Islet precursor cell (in vitro differentiated cells): Measurements from ENCODE around the gene CNNM1.

ENCODE experiments used
- DNase-seq: peaks from one replicate; pipeline ENCODE4 v3.0.0-alpha.2; 2018

Gene CNNM1

DNA sequence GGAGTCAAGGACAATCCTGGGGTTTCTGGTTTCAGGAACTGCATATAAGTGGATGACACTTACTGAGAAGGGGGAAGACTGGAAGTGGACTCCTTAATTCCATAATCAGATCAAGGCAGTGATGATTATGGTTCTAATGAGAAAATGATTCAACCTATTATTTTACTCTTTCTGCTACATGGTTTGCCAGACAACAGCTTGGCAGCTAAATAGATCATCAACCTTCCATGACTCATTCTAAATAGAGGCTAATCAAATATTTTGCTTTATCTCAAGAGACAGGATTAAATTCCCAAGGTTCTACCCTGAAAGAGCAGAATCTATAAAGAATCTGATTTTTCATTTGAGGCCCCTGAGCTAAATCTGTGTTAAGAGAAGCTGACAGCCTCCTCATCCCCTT, 46.3 kb downstream of the CNNM1 start:
- no peak for DNase-seq

DNA sequence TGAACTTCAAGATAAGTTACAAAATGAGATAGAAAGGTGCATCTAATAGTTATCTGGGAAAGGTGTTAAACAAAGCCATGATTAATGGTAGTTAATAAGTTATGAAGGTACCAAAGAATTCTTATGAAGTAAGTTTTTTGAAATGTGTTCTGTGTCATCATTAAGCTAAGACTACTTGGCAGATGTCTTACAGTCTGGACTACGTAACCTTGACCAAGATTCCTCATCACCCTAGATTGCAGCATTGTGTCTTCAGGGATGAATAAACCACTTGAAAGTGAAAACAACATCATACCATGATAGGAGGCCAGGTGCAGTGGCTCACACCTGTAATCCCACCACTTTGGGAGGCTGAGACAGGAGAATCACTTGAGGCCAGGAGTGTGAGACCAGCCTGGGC, 53.0 kb downstream of the CNNM1 start:
- DNase-seq = no peak

GRCh38 chr10:99387071-99387470, 57.9 kb downstream of the CNNM1 start:
- DNase-seq = no peak

DNA sequence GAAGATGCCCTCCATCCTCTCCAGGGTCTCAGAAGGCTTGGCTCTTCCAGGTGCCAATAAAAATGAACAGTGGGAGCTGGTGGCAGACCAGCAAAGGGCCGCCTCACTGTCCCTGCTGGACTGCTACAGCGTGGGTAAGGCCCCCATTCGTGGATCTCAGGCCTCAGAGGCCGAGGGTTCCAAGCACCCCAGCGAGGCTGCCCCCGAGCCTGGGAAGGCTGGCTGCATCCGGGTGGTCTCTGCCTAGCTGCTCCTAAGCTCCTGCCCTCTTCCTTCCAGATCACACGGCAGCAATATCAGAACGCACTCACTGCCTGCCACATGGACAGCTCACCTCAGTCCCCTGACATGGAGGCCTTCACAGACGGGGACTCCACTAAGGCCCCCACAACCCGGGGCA, 58.4 kb downstream of the CNNM1 start:
- DNase-seq = no peak

GRCh38 chr10:99389729-99390480, 60.7 kb downstream of the CNNM1 start:
- no peak for DNase-seq

- no peak for DNase-seq
Observed at GRCh38 chr10:99391346-99391745, 62.2 kb downstream of the CNNM1 start.

DNA sequence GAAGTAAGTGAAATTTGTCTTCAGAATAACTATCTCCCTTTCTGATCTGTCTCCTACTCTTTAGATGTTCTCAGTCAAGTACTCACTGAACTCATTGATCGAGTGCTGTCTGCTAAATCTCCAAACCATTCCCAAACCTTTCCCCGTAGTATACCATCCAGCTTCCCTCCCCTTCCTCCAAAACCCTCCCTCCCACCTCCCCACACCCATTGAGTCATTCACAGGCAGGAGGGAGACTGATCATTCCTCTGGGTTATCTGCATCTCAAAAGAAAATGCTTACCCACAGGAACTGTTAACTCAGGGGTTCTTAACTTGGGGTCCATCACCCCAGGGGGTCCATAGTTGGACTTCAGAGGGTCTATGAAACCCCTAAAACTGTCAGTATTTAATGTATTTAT, 63.9 kb downstream of the CNNM1 start:
- DNase-seq = peak; percentile 76

GRCh38 chr10:99393683-99394082, 64.5 kb downstream of the CNNM1 start:
- peak; percentile 59 for DNase-seq

DNA sequence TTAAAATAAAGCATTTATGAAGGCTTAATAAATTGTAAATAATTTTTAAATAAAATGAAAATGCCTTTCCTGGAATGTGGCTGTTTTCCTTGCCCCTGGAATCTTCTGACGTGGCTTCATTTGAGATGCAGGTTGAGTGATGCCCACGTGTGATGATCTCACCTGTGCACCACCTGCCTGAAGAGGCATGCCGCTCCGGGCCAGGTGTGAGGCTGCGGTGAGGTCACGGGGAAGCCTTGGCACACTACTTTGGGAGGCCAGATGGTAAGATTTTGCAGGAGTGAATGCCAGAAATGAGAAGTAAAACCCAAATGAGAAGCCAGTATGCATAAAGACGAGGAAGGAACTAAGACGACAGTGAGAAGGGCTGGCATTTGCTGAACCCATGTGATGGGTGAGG, 65.1 kb downstream of the CNNM1 start:
- no peak for DNase-seq

GRCh38 chr10:99394761-99395386, 65.7 kb downstream of the CNNM1 start:
- no peak for DNase-seq

DNA sequence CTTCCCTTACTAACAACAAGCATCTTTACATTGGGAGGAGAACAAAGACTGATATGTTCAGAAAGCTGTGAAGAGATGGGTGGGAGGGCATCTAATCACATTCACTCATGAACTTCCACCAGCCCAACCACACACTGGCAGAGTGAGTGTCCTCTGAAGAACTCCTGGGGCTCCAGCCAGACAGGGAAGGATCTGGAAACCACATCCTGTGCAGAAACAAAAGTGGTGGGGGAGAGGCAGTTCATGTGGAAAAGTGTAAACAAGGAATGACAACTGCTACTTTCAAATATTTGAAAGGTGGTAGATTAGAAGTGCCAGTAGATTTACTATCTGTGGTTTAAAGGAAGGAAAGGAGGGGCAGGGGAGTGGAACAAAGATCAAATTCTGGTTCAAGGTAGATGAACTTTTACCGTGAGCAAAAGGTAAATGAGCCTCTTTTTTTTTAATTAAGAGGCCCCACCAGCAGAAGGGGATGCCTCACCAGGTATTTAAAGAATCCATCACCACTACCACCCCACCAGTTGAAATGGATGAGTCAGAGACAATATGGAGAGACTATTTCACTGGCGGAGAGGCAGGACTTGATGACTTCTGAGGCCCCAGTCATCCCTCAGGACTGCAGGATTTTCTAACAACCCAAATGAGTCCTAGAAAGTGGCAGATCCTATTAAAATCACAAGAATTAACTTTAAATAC, 66.7 kb downstream of the CNNM1 start:
- DNase-seq = peak; percentile 92

GRCh38 chr10:99396471-99396870, 67.3 kb downstream of the CNNM1 start:
- no peak for DNase-seq

DNA sequence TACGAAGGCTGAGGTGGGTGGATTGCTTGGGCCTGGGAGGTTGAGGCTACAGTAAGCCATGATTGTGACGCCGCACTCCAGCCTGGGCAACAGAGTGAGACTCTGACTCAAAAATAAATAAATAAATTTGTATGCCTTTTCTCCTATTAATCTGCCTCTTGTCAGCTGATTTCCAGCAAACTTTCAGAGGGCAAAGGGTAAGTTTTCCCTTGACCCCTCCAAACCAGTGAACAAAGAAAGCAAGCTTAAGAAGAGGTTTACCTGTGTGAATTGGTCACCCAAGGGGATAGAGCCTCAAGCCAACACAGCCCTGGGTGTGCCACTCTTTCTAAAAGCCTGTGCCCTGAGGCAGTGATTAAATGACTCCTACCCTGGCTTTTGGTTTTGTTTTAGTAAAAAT, 70.5 kb downstream of the CNNM1 start:
- DNase-seq = no peak

GRCh38 chr10:99403674-99404073, 74.5 kb downstream of the CNNM1 start:
- DNase-seq = peak; percentile 61

- DNase-seq = no peak
Observed at GRCh38 chr10:99406149-99406548, 77.0 kb downstream of the CNNM1 start.

GRCh38 chr10:99410146-99410545, 81.0 kb downstream of the CNNM1 start:
- no peak for DNase-seq

DNA sequence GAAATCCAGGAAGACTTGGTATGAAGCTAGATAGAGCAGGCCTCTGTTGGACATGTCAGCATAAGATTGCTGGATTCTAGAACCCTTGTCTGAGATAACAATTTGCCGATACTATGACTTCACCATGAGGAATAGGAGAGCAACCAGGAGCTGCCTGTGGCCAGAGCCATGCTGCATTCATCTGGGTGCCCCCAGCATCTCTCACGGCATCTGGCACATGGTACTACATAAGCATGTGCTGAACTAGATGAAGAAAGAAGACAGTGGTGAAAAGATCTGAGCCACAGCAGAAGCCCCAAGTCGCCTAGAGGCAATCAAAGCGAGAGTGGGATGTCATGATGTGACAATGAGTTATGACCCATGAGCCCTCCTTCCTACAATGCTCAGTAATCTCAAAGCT, 81.7 kb downstream of the CNNM1 start:
- no peak for DNase-seq

GRCh38 chr10:99411546-99411945, 82.4 kb downstream of the CNNM1 start:
- no peak for DNase-seq

DNA sequence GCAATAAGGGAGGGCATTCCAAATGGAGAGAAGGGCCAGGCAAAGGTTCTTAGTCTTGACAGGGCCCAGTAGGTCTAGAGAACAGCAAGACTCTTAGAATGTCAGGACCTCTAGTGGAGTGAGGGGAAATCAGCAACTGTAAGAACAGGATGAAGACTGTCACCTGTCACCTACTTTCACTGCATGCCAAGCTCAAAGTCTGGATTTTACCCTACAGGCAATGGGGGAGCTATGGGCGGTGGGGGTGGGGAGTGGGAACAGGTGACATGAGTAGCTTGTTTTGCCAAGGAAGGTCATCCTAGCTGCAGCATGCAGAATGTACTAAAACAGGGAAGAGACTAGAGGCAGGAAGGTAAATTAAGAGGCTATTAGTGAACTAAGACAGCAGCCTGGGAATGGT, 82.9 kb downstream of the CNNM1 start:
- DNase-seq = no peak

DNA sequence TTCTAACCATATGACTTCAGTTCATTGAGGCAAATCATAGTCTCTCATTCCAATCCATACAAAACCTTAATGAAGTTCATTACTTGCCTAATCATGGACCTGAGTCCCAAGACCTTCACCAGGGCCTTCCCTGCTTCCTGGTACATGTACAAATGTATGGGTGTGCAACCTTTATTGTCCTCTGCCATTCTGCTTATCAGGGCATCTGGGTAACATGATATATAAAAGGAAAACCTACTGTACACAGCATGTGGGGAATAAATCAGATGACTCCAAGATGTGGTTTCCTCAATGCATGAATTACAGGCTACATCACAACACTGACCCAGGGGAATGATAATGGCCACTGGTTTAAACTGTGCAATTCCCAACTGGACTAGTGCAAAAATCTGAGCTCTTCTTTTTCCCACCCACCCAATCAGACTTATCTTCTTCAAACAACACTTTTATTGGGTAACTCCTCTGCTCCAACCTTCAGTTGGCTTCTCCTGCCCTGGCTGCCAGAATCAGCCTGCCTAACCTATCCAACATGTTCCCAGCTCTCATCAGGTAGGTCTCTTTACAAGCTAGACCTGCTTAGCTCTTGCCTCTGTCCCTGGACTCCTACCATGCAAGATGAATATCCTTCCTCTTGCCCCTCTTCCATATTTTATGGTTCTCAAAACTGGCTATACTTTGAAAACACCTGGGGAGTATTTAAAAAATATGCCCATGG, 89.9 kb downstream of the CNNM1 start:
- no peak for DNase-seq

DNA sequence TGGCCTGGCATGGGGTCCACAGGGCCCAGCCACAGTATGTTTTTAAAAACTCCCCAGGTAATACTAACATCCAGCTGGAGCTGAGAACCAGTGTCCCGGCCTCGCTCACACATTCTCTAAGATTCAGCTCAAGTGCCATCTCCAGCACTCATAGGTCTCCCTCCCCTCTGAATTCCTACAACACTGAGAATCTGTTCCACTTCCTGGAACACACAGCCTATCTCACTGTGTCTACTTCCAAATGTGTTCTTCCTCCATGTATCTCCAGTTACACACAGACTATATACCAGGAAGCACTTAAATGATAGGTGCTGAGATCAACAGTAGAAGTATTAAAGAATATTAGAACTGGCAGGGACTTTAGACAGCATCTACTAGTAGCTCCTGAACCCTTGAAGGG, 90.5 kb downstream of the CNNM1 start:
- DNase-seq = no peak

- DNase-seq = no peak
Observed at GRCh38 chr10:99421233-99421739, 92.1 kb downstream of the CNNM1 start.

DNA sequence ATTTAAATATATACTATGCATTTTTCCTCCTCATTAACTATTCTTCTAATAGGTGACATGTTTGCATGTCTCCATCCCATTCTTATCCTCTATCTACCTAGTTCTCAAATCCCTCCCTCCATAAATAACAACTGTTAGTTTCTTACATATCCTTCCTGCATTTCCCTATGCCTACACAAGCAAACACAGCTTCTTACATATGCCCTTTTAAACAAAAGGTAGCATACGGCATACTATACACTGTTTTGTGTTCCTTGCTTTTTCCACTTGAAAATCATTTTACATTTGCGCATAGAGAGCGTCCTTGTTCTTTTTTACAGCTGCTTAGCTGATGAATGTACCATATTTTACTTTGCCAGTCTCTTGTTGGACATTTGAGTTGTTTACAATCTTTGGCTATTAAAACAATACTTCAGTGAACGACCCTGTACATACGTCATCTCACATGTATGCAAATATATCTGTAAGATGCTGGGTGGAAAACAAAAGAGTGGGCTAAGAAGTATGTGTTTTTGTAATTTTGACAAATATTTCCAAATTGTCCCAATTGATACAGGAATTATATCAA, 93.5 kb downstream of the CNNM1 start:
- DNase-seq = no peak
